Measurements from ENCODE around the gene FAM167B. TPM values are rescaled to one million over a fixed set of nuclear protein-coding genes. Genes with fewer than 3 reads are reported as not detected.

The FAM167B gene
- polyA plus RNA-seq, 1 donor, result 2.8 TPM

DNA sequence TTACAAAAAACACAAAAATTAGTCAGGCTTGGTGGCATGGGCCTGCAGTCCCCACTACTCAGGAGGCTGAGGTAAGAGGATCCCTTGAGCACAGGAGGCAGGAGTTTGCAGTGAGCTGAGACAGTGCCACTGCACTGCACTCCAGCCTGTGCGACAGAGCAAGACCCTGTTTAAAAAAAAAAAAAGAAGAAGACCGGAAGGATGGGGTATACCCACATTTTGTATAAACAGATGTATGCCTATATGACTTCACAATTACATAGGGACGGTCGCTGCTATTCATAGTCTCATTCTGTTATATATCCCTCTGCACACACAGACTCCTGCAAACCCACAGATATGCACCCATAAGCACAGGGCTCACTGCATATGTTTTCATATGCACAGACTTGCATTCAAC lies 16.7 kb downstream of the FAM167B start:
- Histone ChIP-seq H3K27ac (ENCODE audit: low read length) (no peak overlapping the region), H3K36me3 (ENCODE audit: control insufficient read depth, insufficient read depth, low read length) (no peaks in the 10 kb centered on the region), H3K4me1 (ENCODE audit: control insufficient read depth, insufficient read depth, low read length) (no peaks in the 10 kb centered on the region), H3K27me3 (ENCODE audit: control insufficient read depth, insufficient read depth, low read length) (no peaks in the 10 kb centered on the region), H3K4me3 (ENCODE audit: low read length) (no peak overlapping the region), H3K9me3 (ENCODE audit: control insufficient read depth, low read depth, low read length) (no peaks in the 10 kb centered on the region)
- WGBS (ENCODE audit: insufficient coverage, low lambda C conversion rate), result no CpG with 5 or more reads among the region's 4 CpGs
- DNase-seq, result no peak

- H3K9me3 ChIP-seq (ENCODE audit: control insufficient read depth, low read depth, low read length), result no peaks in the 10 kb centered on the region
- WGBS (ENCODE audit: insufficient coverage, low lambda C conversion rate), result no CpG with 5 or more reads among the region's 9 CpGs
- no peaks in the 10 kb centered on the region for H3K4me1 ChIP-seq (ENCODE audit: control insufficient read depth, insufficient read depth, low read length)
Measured at GRCh38 chr1:32265846-32266245, 18.8 kb downstream of the FAM167B start.

DNA sequence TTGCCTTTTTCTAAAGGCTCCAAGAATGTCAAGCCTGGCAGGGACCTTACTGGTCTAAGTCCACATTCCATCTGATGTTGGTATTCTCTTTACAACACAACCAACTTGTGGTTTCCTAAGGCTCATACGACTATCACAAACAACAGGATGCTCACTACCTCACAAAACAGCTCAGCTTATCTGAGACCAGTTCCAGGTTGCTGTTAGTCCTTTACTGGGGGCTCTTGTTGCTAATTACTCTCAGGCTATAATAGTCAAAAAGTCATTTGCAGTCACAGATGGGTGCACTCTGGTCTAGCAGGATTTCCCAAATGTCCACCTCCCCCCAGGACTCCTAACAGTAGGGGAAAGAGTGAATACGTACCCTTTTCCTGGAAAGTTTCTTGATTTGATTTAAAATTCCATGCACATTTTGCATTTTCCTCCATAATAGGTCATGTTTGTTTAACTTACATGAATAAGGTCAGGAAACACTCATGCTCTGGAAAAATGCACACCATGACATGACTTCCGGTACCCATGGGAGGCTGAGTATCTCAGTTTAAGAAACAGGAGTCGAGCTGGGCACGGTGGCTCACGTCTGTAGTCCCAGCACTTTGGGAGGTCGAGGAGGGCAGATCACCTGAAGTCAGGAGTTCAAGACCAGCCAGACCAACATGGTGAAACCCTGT lies 20.0 kb downstream of the FAM167B start:
- H3K9me3 ChIP-seq (ENCODE audit: control insufficient read depth, low read depth, low read length), result no peaks in the 10 kb centered on the region
- H3K27ac ChIP-seq (ENCODE audit: low read length), result no peak overlapping the region
- H3K4me3 ChIP-seq (ENCODE audit: low read length), result no peak overlapping the region
- H3K36me3 ChIP-seq (ENCODE audit: control insufficient read depth, insufficient read depth, low read length), result no peaks in the 10 kb centered on the region
- DNase-seq, result peak in 1 of 2 donors; percentile 39
- no CpG with 5 or more reads among the region's 7 CpGs for WGBS (ENCODE audit: insufficient coverage, low lambda C conversion rate)
- H3K4me1 ChIP-seq (ENCODE audit: control insufficient read depth, insufficient read depth, low read length), result no peaks in the 10 kb centered on the region
- no peaks in the 10 kb centered on the region for H3K27me3 ChIP-seq (ENCODE audit: control insufficient read depth, insufficient read depth, low read length)

More at GRCh38 chr1:32265846-32266245, 18.8 kb downstream of the FAM167B start:
- H3K27me3 ChIP-seq (ENCODE audit: control insufficient read depth, insufficient read depth, low read length), result no peaks in the 10 kb centered on the region
- no peak for DNase-seq
- no peaks in the 10 kb centered on the region for H3K36me3 ChIP-seq (ENCODE audit: control insufficient read depth, insufficient read depth, low read length)
- H3K4me3 ChIP-seq (ENCODE audit: low read length), result no peak overlapping the region
- no peak overlapping the region for H3K27ac ChIP-seq (ENCODE audit: low read length)

DNA sequence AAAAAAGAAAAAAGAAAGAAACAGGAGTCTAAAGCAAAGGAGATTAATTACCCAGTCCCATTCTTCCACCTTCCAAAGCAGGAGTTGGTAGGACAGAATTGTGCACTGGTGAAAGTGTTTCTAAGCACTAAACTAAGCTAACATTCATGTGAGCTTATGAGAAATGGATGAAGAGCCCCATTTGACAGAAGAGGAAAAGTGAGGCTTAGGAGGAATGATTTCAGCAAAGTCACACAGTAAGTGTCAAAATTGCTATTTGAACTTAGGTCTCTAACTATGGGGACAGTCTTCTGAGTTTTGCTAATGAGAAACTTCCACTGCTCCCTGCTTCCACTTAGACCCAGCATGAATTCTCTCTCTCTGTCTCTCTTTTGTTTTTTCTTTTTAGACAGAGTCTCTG lies 22.7 kb downstream of the FAM167B start:
- Histone ChIP-seq H3K9me3 (ENCODE audit: control insufficient read depth, low read depth, low read length) (no peaks in the 10 kb centered on the region), H3K4me3 (ENCODE audit: low read length) (no peak overlapping the region), H3K4me1 (ENCODE audit: control insufficient read depth, insufficient read depth, low read length) (no peaks in the 10 kb centered on the region), H3K27me3 (ENCODE audit: control insufficient read depth, insufficient read depth, low read length) (peaks cover 13% of the 10 kb centered on the region), H3K36me3 (ENCODE audit: control insufficient read depth, insufficient read depth, low read length) (no peaks in the 10 kb centered on the region), H3K27ac (ENCODE audit: low read length) (no peak overlapping the region)
- DNase-seq, result no peak

DNA sequence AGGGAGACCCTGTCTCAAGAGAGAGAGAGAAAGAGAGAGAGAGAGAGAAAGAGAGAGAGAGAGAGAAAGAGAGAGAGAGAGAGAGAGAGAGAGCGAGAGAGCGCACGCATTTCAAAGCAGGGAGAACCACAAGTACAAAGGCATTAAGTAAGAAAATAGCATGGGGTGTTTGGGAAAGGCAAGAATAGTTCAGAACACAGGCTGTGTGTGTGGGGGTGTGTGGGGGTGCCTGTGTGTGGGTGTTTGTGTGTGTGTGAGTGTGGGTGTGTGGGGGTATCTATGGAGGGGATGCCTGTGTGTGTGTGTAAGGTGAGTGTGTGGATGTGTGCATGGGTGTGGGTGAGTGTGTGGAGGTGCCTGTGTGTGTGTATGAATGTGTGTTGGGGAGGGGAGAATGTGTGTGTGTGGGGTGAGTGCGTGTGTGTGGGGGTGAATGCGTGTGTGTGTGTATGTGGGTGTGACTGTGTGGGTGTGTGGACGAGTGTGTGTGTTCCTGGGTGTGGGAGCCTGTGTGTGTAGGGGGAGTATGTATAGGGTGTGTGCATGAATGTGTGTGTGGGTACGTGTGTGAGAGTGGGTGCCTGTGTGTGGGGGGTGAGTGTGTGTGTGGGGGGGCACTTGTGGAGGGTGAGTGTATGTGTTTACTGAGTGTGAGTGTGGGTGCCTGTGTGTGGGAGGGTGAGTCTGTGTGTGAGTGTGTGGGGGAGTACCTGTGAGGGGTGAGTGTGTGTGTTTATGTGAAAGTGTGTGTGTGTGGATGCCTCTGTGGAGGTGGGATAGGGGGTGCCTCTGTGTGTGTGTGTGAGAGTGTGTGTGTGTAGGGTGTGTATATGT lies 25.8 kb downstream of the FAM167B start:
- no peak overlapping the region for H3K27ac ChIP-seq (ENCODE audit: low read length)
- H3K27me3 ChIP-seq (ENCODE audit: control insufficient read depth, insufficient read depth, low read length), result peaks cover 38% of the 10 kb centered on the region
- no peak for DNase-seq
- H3K9me3 ChIP-seq (ENCODE audit: control insufficient read depth, low read depth, low read length), result peaks cover 2% of the 10 kb centered on the region
- H3K4me1 ChIP-seq (ENCODE audit: control insufficient read depth, insufficient read depth, low read length), result no peaks in the 10 kb centered on the region
- H3K36me3 ChIP-seq (ENCODE audit: control insufficient read depth, insufficient read depth, low read length), result no peaks in the 10 kb centered on the region
- no peak overlapping the region for H3K4me3 ChIP-seq (ENCODE audit: low read length)
- no CpG with 5 or more reads among the region's 7 CpGs for WGBS (ENCODE audit: insufficient coverage, low lambda C conversion rate)

- H3K27ac ChIP-seq (ENCODE audit: low read length), result no peak overlapping the region
- H3K4me1 ChIP-seq (ENCODE audit: control insufficient read depth, insufficient read depth, low read length), result no peaks in the 10 kb centered on the region
- peak; percentile 56 to 72 for DNase-seq
- WGBS (ENCODE audit: insufficient coverage, low lambda C conversion rate), result 0% methylated on average over 1 of the region's 10 CpGs
- peaks cover 38% of the 10 kb centered on the region for H3K27me3 ChIP-seq (ENCODE audit: control insufficient read depth, insufficient read depth, low read length)
- H3K36me3 ChIP-seq (ENCODE audit: control insufficient read depth, insufficient read depth, low read length), result no peaks in the 10 kb centered on the region
- no peak overlapping the region for H3K4me3 ChIP-seq (ENCODE audit: low read length)
- H3K9me3 ChIP-seq (ENCODE audit: control insufficient read depth, low read depth, low read length), result peaks cover 2% of the 10 kb centered on the region
Measured at GRCh38 chr1:32273391-32274208, 26.6 kb downstream of the FAM167B start.

DNA sequence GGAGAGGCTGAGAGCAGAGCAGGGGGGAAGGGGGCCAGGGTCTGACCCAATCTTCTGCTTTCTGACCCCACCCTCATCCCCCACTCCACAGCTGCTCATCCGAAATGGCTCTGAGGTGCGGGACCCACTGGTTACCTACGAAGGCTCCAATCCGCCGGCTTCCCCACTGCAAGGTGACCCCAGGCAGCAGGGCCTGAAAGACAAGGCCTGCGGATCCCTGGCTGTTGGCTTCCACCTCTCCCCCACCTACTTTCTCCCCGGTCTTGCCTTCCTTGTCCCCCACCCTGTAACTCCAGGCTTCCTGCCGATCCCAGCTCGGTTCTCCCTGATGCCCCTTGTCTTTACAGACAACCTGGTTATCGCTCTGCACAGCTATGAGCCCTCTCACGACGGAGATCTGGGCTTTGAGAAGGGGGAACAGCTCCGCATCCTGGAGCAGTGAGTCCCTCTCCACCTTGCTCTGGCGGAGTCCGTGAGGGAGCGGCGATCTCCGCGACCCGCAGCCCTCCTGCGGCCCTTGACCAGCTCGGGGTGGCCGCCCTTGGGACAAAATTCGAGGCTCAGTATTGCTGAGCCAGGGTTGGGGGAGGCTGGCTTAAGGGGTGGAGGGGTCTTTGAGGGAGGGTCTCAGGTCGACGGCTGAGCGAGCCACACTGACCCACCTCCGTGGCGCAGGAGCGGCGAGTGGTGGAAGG lies 27.8 kb downstream of the FAM167B start:
- H3K27ac ChIP-seq (ENCODE audit: low read length), result no peak overlapping the region
- no peak overlapping the region for H3K4me3 ChIP-seq (ENCODE audit: low read length)
- H3K9me3 ChIP-seq (ENCODE audit: control insufficient read depth, low read depth, low read length), result peaks cover 2% of the 10 kb centered on the region
- peaks cover 42% of the 10 kb centered on the region for H3K27me3 ChIP-seq (ENCODE audit: control insufficient read depth, insufficient read depth, low read length)
- H3K36me3 ChIP-seq (ENCODE audit: control insufficient read depth, insufficient read depth, low read length), result no peaks in the 10 kb centered on the region
- H3K4me1 ChIP-seq (ENCODE audit: control insufficient read depth, insufficient read depth, low read length), result no peaks in the 10 kb centered on the region
- WGBS (ENCODE audit: insufficient coverage, low lambda C conversion rate), result no CpG with 5 or more reads among the region's 31 CpGs
- DNase-seq, result no peak

DNA sequence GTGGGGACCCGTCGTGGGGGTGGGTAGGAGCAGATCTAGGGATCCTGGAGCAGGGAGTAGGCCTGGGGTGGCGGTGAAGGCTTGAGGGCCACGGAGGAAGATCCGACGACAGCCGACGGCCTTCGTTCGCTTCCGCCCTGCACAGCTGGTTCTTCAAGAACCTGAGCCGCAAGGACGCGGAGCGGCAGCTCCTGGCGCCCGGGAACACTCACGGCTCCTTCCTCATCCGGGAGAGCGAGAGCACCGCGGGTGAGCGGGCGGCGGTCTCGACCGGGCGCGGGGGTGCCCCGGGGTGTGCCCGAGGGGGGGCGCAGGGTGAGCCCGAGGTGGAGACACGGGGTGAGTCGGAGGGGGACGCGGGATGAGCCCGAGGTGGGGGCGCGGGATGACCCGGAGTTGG lies 28.4 kb downstream of the FAM167B start:
- WGBS (ENCODE audit: insufficient coverage, low lambda C conversion rate), result no CpG with 5 or more reads among the region's 41 CpGs

DNA sequence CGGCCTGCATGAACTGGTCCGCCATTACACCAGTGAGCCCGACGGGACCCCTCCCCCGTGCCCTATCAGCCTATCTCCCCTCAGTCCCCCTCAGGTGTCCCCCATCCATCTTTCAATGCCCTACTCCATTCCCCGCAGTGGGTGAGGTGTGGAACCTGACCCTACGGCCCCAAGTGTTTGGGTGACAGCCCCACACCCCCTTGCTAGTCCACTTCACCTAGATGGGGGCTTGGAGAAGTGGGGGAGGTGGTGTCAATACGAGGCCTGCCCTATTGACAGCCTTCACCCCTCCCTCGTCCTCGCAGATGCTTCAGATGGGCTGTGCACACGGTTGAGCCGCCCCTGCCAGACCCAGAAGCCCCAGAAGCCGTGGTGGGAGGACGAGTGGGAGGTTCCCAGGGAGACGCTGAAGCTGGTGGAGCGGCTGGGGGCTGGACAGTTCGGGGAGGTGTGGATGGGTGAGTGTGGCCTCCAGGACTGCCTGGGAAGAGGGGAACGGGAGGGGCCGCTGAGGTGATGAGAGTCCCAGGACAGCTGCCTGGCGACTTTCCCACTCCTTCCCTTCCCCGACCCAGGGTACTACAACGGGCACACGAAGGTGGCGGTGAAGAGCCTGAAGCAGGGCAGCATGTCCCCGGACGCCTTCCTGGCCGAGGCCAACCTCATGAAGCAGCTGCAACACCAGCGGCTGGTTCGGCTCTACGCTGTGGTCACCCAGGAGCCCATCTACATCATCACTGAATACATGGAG lies 29.2 kb downstream of the FAM167B start:
- Histone ChIP-seq H3K9me3 (ENCODE audit: control insufficient read depth, low read depth, low read length) (peaks cover 2% of the 10 kb centered on the region), H3K4me3 (ENCODE audit: low read length) (no peak overlapping the region), H3K27me3 (ENCODE audit: control insufficient read depth, insufficient read depth, low read length) (peaks cover 42% of the 10 kb centered on the region), H3K4me1 (ENCODE audit: control insufficient read depth, insufficient read depth, low read length) (no peaks in the 10 kb centered on the region), H3K36me3 (ENCODE audit: control insufficient read depth, insufficient read depth, low read length) (no peaks in the 10 kb centered on the region), H3K27ac (ENCODE audit: low read length) (no peak overlapping the region)
- no peak for DNase-seq
- no CpG with 5 or more reads among the region's 30 CpGs for WGBS (ENCODE audit: insufficient coverage, low lambda C conversion rate)

More for the DNA sequence above, 28.4 kb downstream of the FAM167B start:
- no peaks in the 10 kb centered on the region for H3K36me3 ChIP-seq (ENCODE audit: control insufficient read depth, insufficient read depth, low read length)
- H3K4me3 ChIP-seq (ENCODE audit: low read length), result no peak overlapping the region
- no peaks in the 10 kb centered on the region for H3K4me1 ChIP-seq (ENCODE audit: control insufficient read depth, insufficient read depth, low read length)
- DNase-seq, result peak in 1 of 2 donors; percentile 52
- H3K27ac ChIP-seq (ENCODE audit: low read length), result no peak overlapping the region
- peaks cover 42% of the 10 kb centered on the region for H3K27me3 ChIP-seq (ENCODE audit: control insufficient read depth, insufficient read depth, low read length)
- H3K9me3 ChIP-seq (ENCODE audit: control insufficient read depth, low read depth, low read length), result peaks cover 2% of the 10 kb centered on the region

All from large intestine (tissue), 3 donors.